ENCODE measurements around the gene ZMYND11. TPM values are rescaled to one million over a fixed set of nuclear protein-coding genes. Genes with fewer than 3 reads are reported as not detected.

ZMYND11 gene
- total RNA-seq, 1 donor from 2014 or later, result 25.5 TPM

- H3K4me3 ChIP-seq (ENCODE audit: low read depth, low read length), result no peak overlapping the region
- TF ChIP-seq, protein P1, sequence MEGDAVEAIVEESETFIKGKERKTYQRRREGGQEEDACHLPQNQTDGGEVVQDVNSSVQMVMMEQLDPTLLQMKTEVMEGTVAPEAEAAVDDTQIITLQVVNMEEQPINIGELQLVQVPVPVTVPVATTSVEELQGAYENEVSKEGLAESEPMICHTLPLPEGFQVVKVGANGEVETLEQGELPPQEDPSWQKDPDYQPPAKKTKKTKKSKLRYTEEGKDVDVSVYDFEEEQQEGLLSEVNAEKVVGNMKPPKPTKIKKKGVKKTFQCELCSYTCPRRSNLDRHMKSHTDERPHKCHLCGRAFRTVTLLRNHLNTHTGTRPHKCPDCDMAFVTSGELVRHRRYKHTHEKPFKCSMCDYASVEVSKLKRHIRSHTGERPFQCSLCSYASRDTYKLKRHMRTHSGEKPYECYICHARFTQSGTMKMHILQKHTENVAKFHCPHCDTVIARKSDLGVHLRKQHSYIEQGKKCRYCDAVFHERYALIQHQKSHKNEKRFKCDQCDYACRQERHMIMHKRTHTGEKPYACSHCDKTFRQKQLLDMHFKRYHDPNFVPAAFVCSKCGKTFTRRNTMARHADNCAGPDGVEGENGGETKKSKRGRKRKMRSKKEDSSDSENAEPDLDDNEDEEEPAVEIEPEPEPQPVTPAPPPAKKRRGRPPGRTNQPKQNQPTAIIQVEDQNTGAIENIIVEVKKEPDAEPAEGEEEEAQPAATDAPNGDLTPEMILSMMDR (conservative IDR thresholded peaks at IDR 0.05; ENCODE audit: low read depth, low read length), result no peak
- DNase-seq (ENCODE audit: low read depth), result no peak
Observed at GRCh38 chr10:92153-92552, 43.1 kb upstream of the ZMYND11 start.

DNA sequence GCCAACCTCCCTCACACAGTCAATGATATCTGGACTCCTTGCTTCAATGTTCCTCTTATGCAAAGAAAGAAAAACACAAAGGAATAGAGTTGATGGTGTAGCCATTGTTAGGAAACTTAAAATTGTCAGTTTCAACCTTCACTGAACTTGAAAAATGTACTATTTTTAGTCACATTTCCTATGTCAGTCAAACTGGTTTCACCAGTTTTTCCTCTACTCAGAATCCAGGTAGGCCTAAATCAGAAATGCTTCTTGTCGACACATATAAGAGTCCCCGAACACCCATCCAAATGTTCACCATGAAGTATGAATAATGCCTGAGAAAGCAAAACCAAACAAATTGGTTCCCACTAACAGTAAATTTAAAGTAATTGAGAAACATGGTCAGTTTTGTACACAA lies 42.4 kb upstream of the ZMYND11 start:
- no peak overlapping the region for H3K4me3 ChIP-seq (ENCODE audit: low read depth, low read length)
- TF ChIP-seq, protein P1 (conservative IDR thresholded peaks at IDR 0.05; ENCODE audit: low read depth, low read length), result no peak
- no peak for DNase-seq (ENCODE audit: low read depth)

- TF ChIP-seq, protein P1 (conservative IDR thresholded peaks at IDR 0.05; ENCODE audit: low read depth, low read length), result no peak
- no peak overlapping the region for H3K4me3 ChIP-seq (ENCODE audit: low read depth, low read length)
Observed at GRCh38 chr10:94613-95012, 40.6 kb upstream of the ZMYND11 start.

DNA sequence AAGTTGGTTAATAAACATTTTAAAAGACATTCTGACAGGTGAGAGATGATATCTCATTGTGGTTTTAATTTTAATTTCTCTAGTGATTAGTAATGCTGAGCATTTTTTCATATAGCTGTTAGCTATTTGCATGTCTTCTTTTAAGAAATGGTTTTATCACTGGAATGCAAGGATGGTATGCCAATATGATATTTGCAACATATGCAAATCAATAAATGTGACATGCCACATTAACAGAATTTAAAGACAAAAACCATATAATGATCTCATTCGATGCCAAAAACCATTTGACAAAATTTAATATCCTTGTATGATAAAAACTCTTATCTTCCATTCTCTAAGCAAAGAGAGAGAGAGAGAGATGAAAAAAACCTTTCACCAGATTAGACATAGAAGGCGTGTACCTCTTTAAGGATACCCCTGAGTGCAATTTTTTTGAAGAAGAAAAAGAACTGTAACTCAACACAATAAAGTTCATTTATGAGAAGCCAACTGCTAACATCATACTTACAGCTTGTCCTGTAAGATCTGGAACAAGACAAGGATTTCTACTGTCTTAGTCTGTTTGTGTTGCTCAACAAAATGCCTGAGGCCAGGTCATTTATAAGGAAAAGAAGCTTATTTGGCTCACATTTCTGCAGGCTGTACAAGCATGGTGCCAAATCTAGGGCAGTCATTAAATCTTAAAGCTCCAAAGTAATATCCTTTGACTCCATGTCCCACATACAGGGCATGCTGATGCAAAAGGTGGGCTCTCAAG lies 39.7 kb upstream of the ZMYND11 start:
- no peak overlapping the region for H3K4me3 ChIP-seq (ENCODE audit: low read depth, low read length)
- no peak for DNase-seq (ENCODE audit: low read depth)
- TF ChIP-seq, protein P1 (conservative IDR thresholded peaks at IDR 0.05; ENCODE audit: low read depth, low read length), result no peak

More at GRCh38 chr10:94613-95012, 40.6 kb upstream of the ZMYND11 start:
- no peak for DNase-seq (ENCODE audit: low read depth)

DNA sequence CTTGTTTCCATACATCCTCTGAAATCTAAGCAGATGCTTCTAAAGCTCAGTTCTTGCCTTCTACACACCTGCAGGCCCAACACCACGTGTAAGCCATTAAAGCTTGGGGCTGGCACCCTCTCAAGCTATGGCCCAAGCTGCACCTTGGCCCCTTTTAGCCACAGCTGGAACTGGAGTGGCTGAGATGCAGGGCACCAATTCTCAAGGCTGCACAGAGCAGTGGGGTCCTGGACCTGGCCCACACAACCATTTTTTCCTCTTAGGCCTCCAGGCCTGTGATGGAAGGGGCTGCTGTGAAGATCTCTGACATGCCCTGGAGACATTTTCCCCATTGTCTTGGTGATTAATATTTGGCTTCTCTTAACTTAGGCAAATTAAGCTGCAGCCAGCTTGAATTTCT lies 38.8 kb upstream of the ZMYND11 start:
- no peak overlapping the region for H3K4me3 ChIP-seq (ENCODE audit: low read depth, low read length)
- DNase-seq (ENCODE audit: low read depth), result no peak
- TF ChIP-seq, protein P1 (conservative IDR thresholded peaks at IDR 0.05; ENCODE audit: low read depth, low read length), result no peak

- H3K4me3 ChIP-seq (ENCODE audit: low read depth, low read length), result no peak overlapping the region
- TF ChIP-seq, protein P1 (conservative IDR thresholded peaks at IDR 0.05; ENCODE audit: low read depth, low read length), result no peak
- no peak for DNase-seq (ENCODE audit: low read depth)
Observed at GRCh38 chr10:104416-104815, 30.8 kb upstream of the ZMYND11 start.

All from epithelial cell of proximal tubule (primary cell).